A673 (cell line): ENCODE data around the gene ZC3H6. TPM values are rescaled to one million over a fixed set of nuclear protein-coding genes. Genes with fewer than 3 reads are reported as not detected.

Experiments used
- Bru-seq: library from RNA; stranded (reverse); fragments of 400-500 nt; gene quantifications from one replicate; lab custom pipeline; 2021; lab: Mats Ljungman, UMichigan
- BruChase-seq, 2 experiments: library from RNA; stranded (reverse); fragments of 400-500 nt; gene quantifications; one replicate each; lab custom pipeline; 2021; lab: Mats Ljungman, UMichigan
- BruUV-seq: library from RNA; stranded (reverse); fragments of 400-500 nt; replicated peaks from 2 replicates; lab custom pipeline; 2021; lab: Mats Ljungman, UMichigan
- CTCF ChIA-PET: fragments of 300-600 bp; sonication (Branson Sonifier 250); formaldehyde crosslinking; loops from one replicate; lab custom pipeline; 2022; ENCODE audit warnings: antibody characterized with exemption; lab: Charles Lee
- POLR2A ChIA-PET: fragments of 300-600 bp; sonication (Branson Sonifier 250); formaldehyde crosslinking; loops from one replicate; lab custom pipeline; 2022; ENCODE audit warnings: antibody characterized with exemption; ENCODE audit not compliant: low non-redundant PET; lab: Charles Lee
- DNase-seq: peaks from one replicate; pipeline ENCODE4 v3.0.0-alpha.2; 2015; ENCODE audit warnings: low spot score
- H3K27ac ChIP-seq: fragments of 200-600 bp; sonication (generic); 2 replicates; pipeline ENCODE4 v1.5.1; 2016; ENCODE audit warnings: mixed run types, low read depth, mild to moderate bottlenecking, mixed read lengths, antibody characterized with exemption, low read length; ENCODE audit not compliant: poor library complexity, severe bottlenecking
- H3K27me3 ChIP-seq: fragments of 200-600 bp; sonication (generic); replicated peaks from 2 replicates; pipeline ENCODE4 v1.6.1; 2017; ENCODE audit warnings: mixed run types, low read depth, mild to moderate bottlenecking, mixed read lengths, antibody characterized with exemption, low read length; ENCODE audit not compliant: insufficient read depth, poor library complexity
- H3K36me3 ChIP-seq: fragments of 200-600 bp; sonication (generic); 2 replicates; pipeline ENCODE4 v1.6.1; 2016; ENCODE audit warnings: mixed run types, mild to moderate bottlenecking, mixed read lengths, antibody characterized with exemption, low read length; ENCODE audit not compliant: insufficient read depth, poor library complexity, severe bottlenecking
- H3K4me1 ChIP-seq: fragments of 200-600 bp; sonication (generic); 2 replicates; pipeline ENCODE4 v1.6.1; 2017; ENCODE audit warnings: mixed run types, mild to moderate bottlenecking, mixed read lengths, antibody characterized with exemption, low read length; ENCODE audit not compliant: insufficient read depth, poor library complexity, severe bottlenecking
- H3K4me3 ChIP-seq: fragments of 200-600 bp; sonication (generic); 2 replicates; pipeline ENCODE4 v1.5.1; 2016; ENCODE audit warnings: low read depth, mixed run types, mild to moderate bottlenecking, mixed read lengths, low read length; ENCODE audit not compliant: poor library complexity, severe bottlenecking
- H3K9me3 ChIP-seq: fragments of 200-600 bp; sonication (generic); 2 replicates; pipeline ENCODE4 v1.6.1; 2016; ENCODE audit warnings: mixed run types, low read depth, mild to moderate bottlenecking, mixed read lengths, antibody characterized with exemption, low read length; ENCODE audit not compliant: poor library complexity, severe bottlenecking
- EZH2 ChIP-seq: fragments of 200-600 bp; sonication (generic); IDR thresholded peaks from 2 replicates; pipeline ENCODE4 v1.6.1; 2017; ENCODE audit warnings: borderline replicate concordance, low read depth, mild to moderate bottlenecking, mixed read lengths, antibody characterized with exemption, low read length; ENCODE audit not compliant: poor library complexity, severe bottlenecking
- intact Hi-C: fragments of 100-400 bp; cut with micrococcal nuclease; formaldehyde crosslinking; loops from one replicate; pipeline ENCODE4 v1.10.0; 2022; ENCODE audit not compliant: unreplicated experiment
- long read RNA-seq: library from polyadenylated mRNA; stranded (forward); transcript quantifications from one replicate; pipeline ENCODE4 v2.0.0, GENCODE V29; 2022
- total RNA-seq: library from RNA; stranded (reverse); gene quantifications from 2 replicates; pipeline ENCODE4 v1.2.3, GENCODE V29; 2021
- TF ChIP-seq, protein P1 (sequence below): fragments of 300-800, 200-600 bp; sonication (generic); conservative IDR thresholded peaks from 2 replicates; pipeline ENCODE4 v1.5.1; 2017; ENCODE audit warnings: low read depth, mild to moderate bottlenecking, antibody characterized with exemption, low read length, moderate library complexity, mixed read lengths

ZC3H6 gene, protein sequence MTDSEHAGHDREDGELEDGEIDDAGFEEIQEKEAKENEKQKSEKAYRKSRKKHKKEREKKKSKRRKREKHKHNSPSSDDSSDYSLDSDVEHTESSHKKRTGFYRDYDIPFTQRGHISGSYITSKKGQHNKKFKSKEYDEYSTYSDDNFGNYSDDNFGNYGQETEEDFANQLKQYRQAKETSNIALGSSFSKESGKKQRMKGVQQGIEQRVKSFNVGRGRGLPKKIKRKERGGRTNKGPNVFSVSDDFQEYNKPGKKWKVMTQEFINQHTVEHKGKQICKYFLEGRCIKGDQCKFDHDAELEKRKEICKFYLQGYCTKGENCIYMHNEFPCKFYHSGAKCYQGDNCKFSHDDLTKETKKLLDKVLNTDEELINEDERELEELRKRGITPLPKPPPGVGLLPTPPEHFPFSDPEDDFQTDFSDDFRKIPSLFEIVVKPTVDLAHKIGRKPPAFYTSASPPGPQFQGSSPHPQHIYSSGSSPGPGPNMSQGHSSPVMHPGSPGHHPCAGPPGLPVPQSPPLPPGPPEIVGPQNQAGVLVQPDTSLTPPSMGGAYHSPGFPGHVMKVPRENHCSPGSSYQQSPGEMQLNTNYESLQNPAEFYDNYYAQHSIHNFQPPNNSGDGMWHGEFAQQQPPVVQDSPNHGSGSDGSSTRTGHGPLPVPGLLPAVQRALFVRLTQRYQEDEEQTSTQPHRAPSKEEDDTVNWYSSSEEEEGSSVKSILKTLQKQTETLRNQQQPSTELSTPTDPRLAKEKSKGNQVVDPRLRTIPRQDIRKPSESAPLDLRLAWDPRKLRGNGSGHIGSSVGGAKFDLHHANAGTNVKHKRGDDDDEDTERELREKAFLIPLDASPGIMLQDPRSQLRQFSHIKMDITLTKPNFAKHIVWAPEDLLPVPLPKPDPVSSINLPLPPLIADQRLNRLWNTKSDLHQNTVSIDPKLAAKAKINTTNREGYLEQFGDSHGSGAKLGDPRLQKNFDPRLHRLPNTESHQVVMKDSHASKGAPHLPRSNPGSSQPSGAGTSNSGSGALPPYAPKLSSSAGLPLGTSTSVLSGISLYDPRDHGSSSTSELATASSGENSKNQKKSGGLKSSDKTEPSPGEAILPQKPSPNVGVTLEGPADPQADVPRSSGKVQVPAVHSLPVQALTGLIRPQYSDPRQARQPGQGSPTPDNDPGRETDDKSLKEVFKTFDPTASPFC
- total RNA-seq (7.6 and 14.0 TPM in 2 replicates), Bru-seq, nascent RNA (percentile 72 among the genes with signal in this experiment), BruChase-seq, experiment 1, labeled RNA remaining after a 2-hour chase (percentile 77 among the genes with signal in this experiment), BruChase-seq, experiment 2, labeled RNA remaining after a 6-hour chase (percentile 68 among the genes with signal in this experiment)
- long read RNA-seq, full-length matches to known transcripts: 4 of 15 reads
- long read RNA-seq, partial matches to known transcripts: 9 of 15 reads
- long read RNA-seq, other reads (novel, unspliced or antisense): 2 of 15 reads

DNA sequence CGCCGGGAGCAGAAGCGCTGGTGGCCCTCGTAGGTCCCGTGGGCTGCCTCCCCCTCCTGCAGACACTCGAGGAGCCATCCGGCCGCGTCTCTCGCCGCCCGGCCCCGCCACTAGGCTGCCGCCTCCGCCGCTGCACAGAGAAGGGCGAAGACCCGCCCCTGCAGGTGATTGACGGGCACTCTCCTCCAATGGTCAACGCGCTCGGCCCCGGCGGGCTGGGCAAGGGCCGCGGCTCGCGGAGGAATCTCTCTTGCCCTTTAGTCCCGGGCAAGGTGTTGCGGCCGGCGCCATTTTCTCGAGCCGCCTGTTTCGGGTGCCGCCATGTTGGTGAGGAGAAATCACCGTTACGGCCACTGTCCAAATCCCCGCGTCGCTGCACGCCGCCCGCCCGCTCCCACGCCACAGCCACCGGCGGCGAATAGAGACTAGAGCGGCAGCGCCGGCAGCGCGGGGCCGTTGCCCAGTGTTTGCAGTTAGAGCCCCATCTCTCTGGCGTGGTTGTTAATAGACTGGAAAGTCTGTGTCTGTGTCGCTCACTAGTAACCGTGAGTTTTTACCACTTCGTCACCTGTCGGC is at the start of gene ZC3H6:
Gene ZC3H6 (plus strand): TSS at position 287 of the 576 bp plus-strand sequence. CDS start 398 bp downstream, outside the sequence.
- TF ChIP-seq, protein P1, sequence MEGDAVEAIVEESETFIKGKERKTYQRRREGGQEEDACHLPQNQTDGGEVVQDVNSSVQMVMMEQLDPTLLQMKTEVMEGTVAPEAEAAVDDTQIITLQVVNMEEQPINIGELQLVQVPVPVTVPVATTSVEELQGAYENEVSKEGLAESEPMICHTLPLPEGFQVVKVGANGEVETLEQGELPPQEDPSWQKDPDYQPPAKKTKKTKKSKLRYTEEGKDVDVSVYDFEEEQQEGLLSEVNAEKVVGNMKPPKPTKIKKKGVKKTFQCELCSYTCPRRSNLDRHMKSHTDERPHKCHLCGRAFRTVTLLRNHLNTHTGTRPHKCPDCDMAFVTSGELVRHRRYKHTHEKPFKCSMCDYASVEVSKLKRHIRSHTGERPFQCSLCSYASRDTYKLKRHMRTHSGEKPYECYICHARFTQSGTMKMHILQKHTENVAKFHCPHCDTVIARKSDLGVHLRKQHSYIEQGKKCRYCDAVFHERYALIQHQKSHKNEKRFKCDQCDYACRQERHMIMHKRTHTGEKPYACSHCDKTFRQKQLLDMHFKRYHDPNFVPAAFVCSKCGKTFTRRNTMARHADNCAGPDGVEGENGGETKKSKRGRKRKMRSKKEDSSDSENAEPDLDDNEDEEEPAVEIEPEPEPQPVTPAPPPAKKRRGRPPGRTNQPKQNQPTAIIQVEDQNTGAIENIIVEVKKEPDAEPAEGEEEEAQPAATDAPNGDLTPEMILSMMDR: no peak
- no peak for TF ChIP-seq EZH2
- Histone ChIP-seq H3K27ac (peak within 1 kb of the TSS; percentile 99), H3K4me3 (peak within 1 kb of the TSS; percentile 99), H3K9me3 (no peaks in the 10 kb centered on the region), H3K36me3 (no peaks in the 10 kb centered on the region), H3K27me3 (no peaks in the 10 kb centered on the region), H3K4me1 (peaks cover 16% of the 10 kb centered on the region)
- ChIA-PET POLR2A (no interaction called here), CTCF (interaction anchor here (0.6 kb wide), 1 partner anchor 16 kb away, joined by 7 read pairs; no protein-coding TSS in a partner anchor)
- no TSS peak for BruUV-seq
- DNase-seq: peak; percentile 99
- intact Hi-C loops: loop anchor here (5.0 kb wide), 1 partner anchor 307 kb away; the partner anchor contains the start of gene CHCHD5

DNA sequence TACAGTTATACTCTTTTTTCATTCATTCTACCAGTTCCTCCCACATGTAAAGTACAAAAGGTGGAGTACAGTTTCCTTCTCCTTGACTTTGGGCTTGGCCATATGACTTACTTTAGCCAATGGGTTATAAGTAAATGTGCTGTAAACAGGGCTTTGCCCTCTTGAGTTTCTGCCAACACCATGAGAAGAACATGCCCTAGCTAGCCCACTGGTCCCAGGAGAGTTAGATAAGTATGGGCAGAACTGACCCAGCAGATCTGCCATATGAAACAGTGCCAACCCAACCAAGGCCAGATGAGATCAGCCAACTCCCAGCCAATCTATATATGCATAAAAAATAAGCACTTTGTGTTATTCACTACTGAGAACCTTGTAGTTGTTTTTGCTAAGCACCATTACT is 46.0 kb upstream of the ZC3H6 start:
- H3K27me3 ChIP-seq: no peaks in the 10 kb centered on the region
- peak; percentile 11 for DNase-seq
- ChIA-PET POLR2A (no interaction called here), CTCF (no interaction called here)
- TF ChIP-seq EZH2: no peak
- TF ChIP-seq, protein P1: no peak
- H3K36me3 ChIP-seq: peaks cover 9% of the 10 kb centered on the region
- no peak overlapping the region for H3K27ac ChIP-seq
- no peaks in the 10 kb centered on the region for H3K9me3 ChIP-seq
- H3K4me3 ChIP-seq: no peak overlapping the region
- intact Hi-C loops: no loop called here
- no TSS peak for BruUV-seq
- H3K4me1 ChIP-seq: peaks cover 11% of the 10 kb centered on the region
